HCT116 (cell line): ENCODE results near the gene EXOSC9.

Experiments used
- TF ChIP-seq, protein P1 (sequence below), 3 experiments: fragments of 200-600 bp in 1 of 3; sonication (generic) in 1 of 3; IDR thresholded peaks in 2 of 3; conservative IDR thresholded peaks in 1 of 3; 2 replicates each; pipeline ENCODE4 v1.5.1; 2012 to 2017; ENCODE audit warnings: low read depth in 2 of 3, low read length in 2 of 3, antibody characterized with exemption in 1 of 3, borderline replicate concordance in 1 of 3, control low read depth in 1 of 3, mild to moderate bottlenecking in 1 of 3, mixed read lengths in 1 of 3, mixed run types in 1 of 3, moderate library complexity in 1 of 3; ENCODE audit not compliant: insufficient read depth in 1 of 3
- TF ChIP-seq, protein P2 (sequence below): IDR thresholded peaks from 2 replicates; pipeline ENCODE4 v1.6.1; 2012; ENCODE audit warnings: low read depth
- TF ChIP-seq, protein P3 (sequence below): IDR thresholded peaks from 2 replicates; pipeline ENCODE4 v1.6.1; 2012

DNA sequence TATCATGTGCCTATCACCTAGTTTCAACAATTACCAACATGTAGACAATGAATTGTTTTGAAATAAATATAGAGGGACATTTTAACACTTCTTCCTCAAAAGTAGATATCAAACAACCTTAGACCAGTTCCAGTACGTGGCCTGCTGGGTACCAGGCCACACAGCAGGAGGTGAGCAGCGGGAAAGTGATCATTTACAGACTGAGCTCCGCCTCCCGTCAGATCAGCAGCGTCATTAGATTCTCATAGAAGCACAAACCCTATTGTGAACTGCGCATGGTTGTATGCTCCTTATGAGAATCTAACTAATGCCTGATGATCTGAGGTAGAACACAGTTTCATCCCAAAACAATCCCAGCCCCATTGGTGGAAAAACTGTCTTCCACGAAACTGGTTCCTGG is 62.7 kb downstream of the EXOSC9 start:
- TF ChIP-seq, protein P1, sequence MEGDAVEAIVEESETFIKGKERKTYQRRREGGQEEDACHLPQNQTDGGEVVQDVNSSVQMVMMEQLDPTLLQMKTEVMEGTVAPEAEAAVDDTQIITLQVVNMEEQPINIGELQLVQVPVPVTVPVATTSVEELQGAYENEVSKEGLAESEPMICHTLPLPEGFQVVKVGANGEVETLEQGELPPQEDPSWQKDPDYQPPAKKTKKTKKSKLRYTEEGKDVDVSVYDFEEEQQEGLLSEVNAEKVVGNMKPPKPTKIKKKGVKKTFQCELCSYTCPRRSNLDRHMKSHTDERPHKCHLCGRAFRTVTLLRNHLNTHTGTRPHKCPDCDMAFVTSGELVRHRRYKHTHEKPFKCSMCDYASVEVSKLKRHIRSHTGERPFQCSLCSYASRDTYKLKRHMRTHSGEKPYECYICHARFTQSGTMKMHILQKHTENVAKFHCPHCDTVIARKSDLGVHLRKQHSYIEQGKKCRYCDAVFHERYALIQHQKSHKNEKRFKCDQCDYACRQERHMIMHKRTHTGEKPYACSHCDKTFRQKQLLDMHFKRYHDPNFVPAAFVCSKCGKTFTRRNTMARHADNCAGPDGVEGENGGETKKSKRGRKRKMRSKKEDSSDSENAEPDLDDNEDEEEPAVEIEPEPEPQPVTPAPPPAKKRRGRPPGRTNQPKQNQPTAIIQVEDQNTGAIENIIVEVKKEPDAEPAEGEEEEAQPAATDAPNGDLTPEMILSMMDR (IDR thresholded peaks at IDR 0.05 in 2 of 3, conservative IDR thresholded peaks at IDR 0.05 in 1 of 3; ENCODE audit: borderline replicate concordance in 1 of 3, insufficient read depth in 1 of 3, low read depth in 2 of 3, low read length in 2 of 3): no peak
- TF ChIP-seq, protein P2, sequence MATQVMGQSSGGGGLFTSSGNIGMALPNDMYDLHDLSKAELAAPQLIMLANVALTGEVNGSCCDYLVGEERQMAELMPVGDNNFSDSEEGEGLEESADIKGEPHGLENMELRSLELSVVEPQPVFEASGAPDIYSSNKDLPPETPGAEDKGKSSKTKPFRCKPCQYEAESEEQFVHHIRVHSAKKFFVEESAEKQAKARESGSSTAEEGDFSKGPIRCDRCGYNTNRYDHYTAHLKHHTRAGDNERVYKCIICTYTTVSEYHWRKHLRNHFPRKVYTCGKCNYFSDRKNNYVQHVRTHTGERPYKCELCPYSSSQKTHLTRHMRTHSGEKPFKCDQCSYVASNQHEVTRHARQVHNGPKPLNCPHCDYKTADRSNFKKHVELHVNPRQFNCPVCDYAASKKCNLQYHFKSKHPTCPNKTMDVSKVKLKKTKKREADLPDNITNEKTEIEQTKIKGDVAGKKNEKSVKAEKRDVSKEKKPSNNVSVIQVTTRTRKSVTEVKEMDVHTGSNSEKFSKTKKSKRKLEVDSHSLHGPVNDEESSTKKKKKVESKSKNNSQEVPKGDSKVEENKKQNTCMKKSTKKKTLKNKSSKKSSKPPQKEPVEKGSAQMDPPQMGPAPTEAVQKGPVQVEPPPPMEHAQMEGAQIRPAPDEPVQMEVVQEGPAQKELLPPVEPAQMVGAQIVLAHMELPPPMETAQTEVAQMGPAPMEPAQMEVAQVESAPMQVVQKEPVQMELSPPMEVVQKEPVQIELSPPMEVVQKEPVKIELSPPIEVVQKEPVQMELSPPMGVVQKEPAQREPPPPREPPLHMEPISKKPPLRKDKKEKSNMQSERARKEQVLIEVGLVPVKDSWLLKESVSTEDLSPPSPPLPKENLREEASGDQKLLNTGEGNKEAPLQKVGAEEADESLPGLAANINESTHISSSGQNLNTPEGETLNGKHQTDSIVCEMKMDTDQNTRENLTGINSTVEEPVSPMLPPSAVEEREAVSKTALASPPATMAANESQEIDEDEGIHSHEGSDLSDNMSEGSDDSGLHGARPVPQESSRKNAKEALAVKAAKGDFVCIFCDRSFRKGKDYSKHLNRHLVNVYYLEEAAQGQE: no peak
- TF ChIP-seq, protein P3, sequence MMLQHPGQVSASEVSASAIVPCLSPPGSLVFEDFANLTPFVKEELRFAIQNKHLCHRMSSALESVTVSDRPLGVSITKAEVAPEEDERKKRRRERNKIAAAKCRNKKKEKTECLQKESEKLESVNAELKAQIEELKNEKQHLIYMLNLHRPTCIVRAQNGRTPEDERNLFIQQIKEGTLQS: no peak
